C4-2B (cell line): ENCODE data around the gene GAB1.
"Not testable (repeated sequence)": the region's sequence is repeated elsewhere in the genome, so short reads cannot be mapped to it uniquely, and the experiment has no call there.

ENCODE experiments used
- H3K27ac ChIP-seq: fragments of 450-650 bp; 2 replicates; pipeline ENCODE4 v1.5.1; 2017
- CTCF ChIP-seq: fragments of 450-650 bp; conservative IDR thresholded peaks from 2 replicates; pipeline ENCODE4 v1.5.1; 2017; ENCODE audit warnings: mild to moderate bottlenecking
- ZFX ChIP-seq: fragments of 450-650 bp; IDR thresholded peaks from 2 replicates; pipeline ENCODE4 v1.6.1; 2017

Gene GAB1

GRCh38 chr4:143345356-143345755 lies 8.7 kb downstream of the GAB1 start:
- H3K27ac ChIP-seq, result no peak overlapping the region
- TF ChIP-seq ZFX, result no peak
- no peak for TF ChIP-seq CTCF

DNA sequence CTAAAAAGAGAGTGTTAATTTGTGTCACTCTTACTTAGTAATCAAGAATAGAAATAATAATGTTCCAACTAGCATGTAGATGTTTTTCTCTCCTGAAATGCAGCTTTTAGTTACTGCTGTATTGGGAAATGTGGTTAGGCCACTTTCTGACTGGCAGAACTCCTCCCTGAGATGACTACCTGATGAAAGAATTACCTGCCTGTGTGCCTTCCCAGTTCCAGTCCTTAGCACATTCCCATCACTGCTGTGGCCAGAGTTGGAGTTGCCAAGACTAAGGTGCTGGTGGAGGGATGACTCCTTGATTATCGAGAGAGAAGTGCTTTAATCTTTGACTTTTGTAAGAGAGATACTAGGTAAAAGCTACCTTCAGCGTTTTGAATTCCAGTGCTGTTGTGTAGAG lies 9.5 kb downstream of the GAB1 start:
- no peak for TF ChIP-seq ZFX
- TF ChIP-seq CTCF, result no peak
- H3K27ac ChIP-seq, result no peak overlapping the region

DNA sequence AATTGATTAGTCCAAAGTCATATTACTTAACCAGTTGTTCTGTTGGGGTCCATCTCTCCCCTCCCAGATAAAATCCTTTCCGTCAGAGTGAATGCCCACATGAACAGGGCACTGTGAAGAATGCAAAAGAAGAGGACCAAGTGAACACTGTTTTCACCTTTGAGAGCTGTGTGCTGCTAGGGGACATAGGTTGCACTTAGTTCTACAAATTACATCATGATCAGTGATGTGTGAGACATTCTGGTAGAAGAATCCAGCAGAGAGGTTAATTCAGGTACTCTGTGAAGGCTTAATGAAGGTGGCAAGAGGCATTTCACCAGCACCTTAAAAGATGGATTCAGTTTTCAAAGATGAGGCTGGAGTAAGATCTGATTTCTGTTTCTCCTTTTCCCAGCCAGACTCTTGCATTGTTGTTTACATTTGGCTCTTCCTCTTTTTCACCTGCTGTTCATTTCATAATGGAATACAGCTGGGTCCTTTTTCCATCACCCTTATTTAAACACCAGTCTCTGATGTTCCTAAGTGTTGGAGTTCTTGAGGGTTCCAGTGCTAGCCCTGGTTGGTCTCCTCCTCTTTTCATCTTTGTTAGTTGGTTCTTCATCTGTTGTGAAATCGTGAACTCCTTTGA lies 10.9 kb downstream of the GAB1 start:
- TF ChIP-seq ZFX (no peak), CTCF (no peak)
- no peak overlapping the region for H3K27ac ChIP-seq

- TF ChIP-seq CTCF (no peak), ZFX (no peak)
- H3K27ac ChIP-seq, result no peak overlapping the region
These were observed 11.8 kb downstream of the GAB1 start for GRCh38 chr4:143348233-143349077.

DNA sequence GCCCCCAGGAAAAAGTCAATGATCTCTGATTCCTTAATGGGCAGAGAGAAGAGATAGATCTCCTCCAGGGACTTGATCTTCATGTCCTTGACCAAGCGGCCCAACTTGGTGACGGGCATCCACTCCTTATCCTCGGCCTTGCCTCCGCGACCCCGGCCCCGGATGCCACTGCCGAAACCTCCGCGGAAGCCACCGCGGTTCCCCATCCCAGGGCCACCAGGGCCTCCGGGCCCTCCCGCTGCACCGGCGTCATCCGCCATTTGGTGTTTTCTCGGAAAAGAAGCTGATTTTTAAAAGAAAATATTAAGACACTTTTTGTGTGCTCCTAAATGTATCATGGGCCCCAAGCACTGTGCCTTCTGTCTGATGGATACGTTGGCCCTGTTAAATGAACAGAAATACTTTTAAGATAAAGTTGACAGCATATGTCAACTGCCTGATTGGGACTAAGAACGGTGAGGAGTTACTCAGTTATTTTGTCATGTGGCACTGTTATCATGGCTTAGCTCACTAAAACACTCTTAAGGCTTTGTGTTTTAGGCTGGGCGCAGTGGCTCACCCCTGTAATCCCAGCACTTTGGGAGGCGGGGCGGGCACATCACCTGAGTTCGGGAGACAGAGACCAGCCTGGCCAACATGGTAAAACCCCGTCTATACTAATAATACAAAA lies 13.3 kb downstream of the GAB1 start:
- H3K27ac ChIP-seq, result not testable (repeated sequence)

DNA sequence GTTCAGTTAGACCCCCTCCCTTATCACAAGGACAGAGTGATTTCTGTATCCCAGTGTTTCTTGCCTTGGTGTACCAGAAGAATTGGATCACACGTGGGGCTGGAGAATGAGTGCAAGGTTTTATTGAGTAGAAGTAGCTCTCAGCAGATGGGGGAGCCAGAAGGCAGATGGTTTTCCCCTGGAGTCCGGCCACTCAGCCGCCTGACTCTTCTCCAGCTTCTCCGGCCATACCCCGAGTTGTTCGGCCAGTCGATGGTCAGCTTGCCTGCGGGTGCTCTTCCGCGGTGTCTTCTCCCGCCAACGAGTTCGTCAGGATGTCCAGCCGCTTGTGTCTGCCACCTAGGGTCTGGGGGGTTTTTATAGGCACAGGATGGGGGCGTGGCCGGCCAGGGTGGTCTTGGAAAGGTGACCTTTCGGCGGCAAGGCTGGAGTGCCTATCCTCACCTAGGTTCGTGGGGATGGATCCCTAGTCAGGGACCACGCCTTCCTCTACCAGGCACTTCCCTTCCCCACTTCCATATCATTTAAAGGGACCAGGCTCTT lies 14.5 kb downstream of the GAB1 start:
- no peak overlapping the region for H3K27ac ChIP-seq
- TF ChIP-seq ZFX (no peak), CTCF (no peak)

- no peak for TF ChIP-seq CTCF
- no peak for TF ChIP-seq ZFX
- no peak overlapping the region for H3K27ac ChIP-seq
These were observed 15.2 kb downstream of the GAB1 start for GRCh38 chr4:143351774-143352451.
